Duodenal mucosa (tissue), 2 donors: Measurements from ENCODE around the gene STAG3.
"Not testable (repeated sequence)": the region's sequence is repeated elsewhere in the genome, so short reads cannot be mapped to it uniquely, and the experiment has no call there.

ENCODE experiments used
- H3K27ac ChIP-seq: one replicate; pipeline ENCODE4 v1.7.0; 2013; ENCODE audit warnings: low read depth, low read length
- H3K27me3 ChIP-seq, 2 donors: one replicate each; pipeline ENCODE4 v1.7.0; 2013; ENCODE audit warnings: low read length in 2 of 2, control low read depth in 1 of 2; ENCODE audit not compliant: insufficient read depth in 2 of 2, control insufficient read depth in 1 of 2
- H3K36me3 ChIP-seq, 2 donors: one replicate each; pipeline ENCODE4 v1.7.0; 2013; ENCODE audit warnings: low read length in 2 of 2, control low read depth in 1 of 2; ENCODE audit not compliant: insufficient read depth in 2 of 2, control insufficient read depth in 1 of 2
- H3K4me1 ChIP-seq, 2 donors: one replicate each; pipeline ENCODE4 v1.7.0; 2013; ENCODE audit warnings: low read length in 2 of 2, control low read depth in 1 of 2; ENCODE audit not compliant: insufficient read depth in 2 of 2, control insufficient read depth in 1 of 2
- H3K4me3 ChIP-seq, 2 donors: one replicate each; pipeline ENCODE4 v1.7.0; 2013; ENCODE audit warnings: low read length in 2 of 2, low read depth in 1 of 2
- H3K9ac ChIP-seq, 2 donors: one replicate each; pipeline ENCODE4 v1.7.0; 2013; ENCODE audit warnings: low read length in 2 of 2, low read depth in 1 of 2
- H3K9me3 ChIP-seq, 2 donors: one replicate each; pipeline ENCODE4 v1.7.0; 2013; ENCODE audit warnings: low read length in 2 of 2, control low read depth in 1 of 2; ENCODE audit not compliant: control insufficient read depth in 1 of 2

Gene STAG3

DNA sequence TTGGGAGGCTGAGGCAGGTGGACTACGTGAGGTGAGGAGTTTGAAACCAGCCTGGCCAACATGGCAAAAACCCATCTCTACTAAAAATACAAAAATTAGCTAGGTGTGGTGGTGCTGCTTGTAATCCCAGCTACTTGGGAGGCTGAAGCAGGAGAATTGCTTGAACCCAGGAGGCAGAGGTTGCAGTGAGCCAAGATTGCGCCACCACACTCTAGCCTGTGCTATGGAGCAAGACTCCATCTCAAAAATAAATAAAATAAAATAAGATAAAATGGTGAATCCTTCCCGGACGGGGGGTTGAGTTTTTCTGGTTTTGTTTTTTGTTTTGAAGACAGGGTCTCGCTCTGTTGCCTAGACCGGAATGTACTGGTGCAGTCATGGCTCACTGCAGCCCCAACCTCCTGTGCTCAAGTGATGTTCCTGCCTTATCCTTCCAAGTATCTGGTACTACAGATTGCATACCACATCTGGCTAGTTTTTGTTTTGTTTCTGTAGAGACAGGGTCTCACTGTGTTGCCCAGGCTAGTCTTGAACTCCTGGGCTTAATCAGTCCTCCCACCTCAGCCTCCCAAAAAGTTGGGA lies 14.7 kb downstream of the STAG3 start:
- H3K9ac ChIP-seq, H3K4me1 ChIP-seq, H3K27ac ChIP-seq, H3K27me3 ChIP-seq, H3K9me3 ChIP-seq, H3K4me3 ChIP-seq, H3K36me3 ChIP-seq: not testable (repeated sequence)

DNA sequence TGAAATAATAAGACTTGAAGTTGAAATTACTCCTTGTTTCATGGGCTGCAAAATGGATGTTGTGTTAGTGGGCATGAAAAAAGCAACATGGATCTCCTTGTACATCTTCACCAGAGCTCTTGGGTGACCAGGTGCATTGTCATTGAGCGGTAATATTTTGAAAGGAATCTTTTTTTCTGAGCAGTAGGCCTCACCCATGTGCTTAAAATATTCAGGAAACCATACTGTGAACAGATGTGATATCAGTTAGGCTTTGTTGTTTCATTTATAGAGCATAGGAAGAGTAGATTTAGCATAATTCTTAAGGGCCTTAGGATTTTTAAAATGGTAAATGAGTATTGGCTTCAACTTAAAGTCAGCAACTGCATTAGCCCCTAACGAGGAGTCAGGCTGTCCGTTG lies 15.3 kb downstream of the STAG3 start:
- Histone ChIP-seq H3K4me1 (no peaks in the 10 kb centered on the region), H3K4me3 (no peak overlapping the region), H3K27me3 (no peaks in the 10 kb centered on the region), H3K9me3 (no peaks in the 10 kb centered on the region), H3K36me3 (no peaks in the 10 kb centered on the region), H3K9ac (no peak overlapping the region), H3K27ac (no peak overlapping the region)

DNA sequence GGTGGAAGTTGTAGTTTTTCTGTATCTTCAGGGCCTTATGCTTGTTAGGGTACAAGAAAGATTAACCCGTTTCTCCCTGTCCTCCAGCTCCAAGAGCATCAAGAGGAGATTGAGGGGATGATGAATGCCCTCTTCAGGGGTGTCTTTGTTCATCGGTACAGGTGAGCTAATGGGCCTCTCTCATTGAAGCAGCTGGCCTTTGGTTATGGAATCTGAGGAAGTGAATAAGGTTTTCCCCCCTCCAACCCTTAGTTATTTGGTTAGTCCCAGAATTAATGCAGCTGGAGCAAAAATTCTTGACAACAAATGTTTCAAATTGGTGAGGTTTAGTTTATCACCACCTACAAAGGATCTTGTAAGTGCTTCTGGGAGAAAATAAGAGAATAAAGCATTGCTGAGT lies 17.5 kb downstream of the STAG3 start:
- no peaks in the 10 kb centered on the region for H3K9me3 ChIP-seq
- no peak overlapping the region for H3K4me3 ChIP-seq
- no peaks in the 10 kb centered on the region for H3K27me3 ChIP-seq
- H3K27ac ChIP-seq: no peak overlapping the region
- peaks cover 1 to 2% of the 10 kb centered on the region in 2 donors for H3K4me1 ChIP-seq
- H3K36me3 ChIP-seq: no peaks in the 10 kb centered on the region
- H3K9ac ChIP-seq: no peak overlapping the region

DNA sequence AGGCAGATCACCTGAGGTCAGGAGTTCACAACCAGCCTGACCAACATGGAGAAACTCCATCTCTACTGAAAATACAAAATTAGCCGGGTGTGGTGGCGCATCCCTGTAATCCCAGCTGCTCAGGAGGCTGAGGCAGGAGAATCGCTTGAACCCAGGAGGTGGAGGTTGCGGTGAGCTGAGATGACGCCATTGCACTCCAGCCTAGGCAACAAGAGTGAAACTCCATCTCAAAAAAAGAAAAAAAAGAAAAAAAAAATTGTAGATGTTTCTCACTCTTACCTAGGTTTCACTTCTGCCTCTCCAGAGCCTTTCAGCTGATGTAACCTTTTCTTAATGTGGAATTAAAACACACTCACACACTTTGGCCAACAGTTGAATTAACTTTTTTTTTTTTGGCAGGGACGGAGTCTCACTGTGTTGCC lies 18.2 kb downstream of the STAG3 start:
- not testable (repeated sequence) for H3K9me3 ChIP-seq, H3K4me3 ChIP-seq, H3K9ac ChIP-seq, H3K27ac ChIP-seq, H3K4me1 ChIP-seq, H3K36me3 ChIP-seq, H3K27me3 ChIP-seq

DNA sequence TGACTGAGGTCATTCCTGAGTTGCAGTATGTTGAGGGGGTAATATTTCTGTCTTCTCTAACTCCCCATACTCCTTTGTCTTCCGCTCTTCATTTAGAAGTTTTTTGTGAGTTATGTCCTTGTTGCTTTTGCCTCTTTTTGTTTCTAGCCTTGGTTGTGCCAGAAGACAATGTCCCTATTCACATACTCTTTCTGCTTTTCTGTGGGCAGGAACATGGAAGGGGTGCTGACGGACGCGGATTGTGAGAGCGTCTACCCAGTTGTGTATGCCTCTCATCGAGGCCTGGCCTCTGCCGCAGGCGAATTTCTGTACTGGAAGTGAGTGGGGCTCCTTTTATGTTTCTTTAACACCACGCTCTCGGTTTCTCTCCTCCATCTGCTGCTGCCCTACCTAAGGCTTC lies 20.5 kb downstream of the STAG3 start:
- H3K4me3 ChIP-seq: no peak overlapping the region
- H3K9ac ChIP-seq: no peak overlapping the region
- no peak overlapping the region for H3K27ac ChIP-seq
- H3K36me3 ChIP-seq: no peaks in the 10 kb centered on the region
- peaks cover 6 to 10% of the 10 kb centered on the region in 2 donors for H3K4me1 ChIP-seq
- H3K9me3 ChIP-seq: no peaks in the 10 kb centered on the region
- no peaks in the 10 kb centered on the region for H3K27me3 ChIP-seq

DNA sequence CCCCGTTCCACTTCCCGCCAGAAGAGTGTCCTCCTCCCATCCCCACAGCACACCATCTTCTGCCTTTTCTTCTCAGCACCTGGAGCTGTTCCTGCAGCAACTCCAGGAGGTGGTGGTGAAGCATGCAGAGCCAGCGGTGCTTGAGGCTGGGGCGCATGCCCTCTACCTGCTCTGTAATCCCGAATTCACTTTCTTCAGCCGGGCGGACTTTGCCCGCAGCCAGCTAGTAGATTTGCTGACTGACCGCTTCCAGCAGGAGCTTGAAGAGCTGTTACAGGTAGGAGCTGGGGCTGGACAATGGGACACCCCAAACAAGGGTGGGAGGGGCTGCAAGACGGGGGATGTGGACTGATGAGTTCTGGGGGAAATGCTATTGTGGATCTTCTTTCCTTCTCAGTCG lies 23.0 kb downstream of the STAG3 start:
- Histone ChIP-seq H3K9ac (no peak overlapping the region), H3K36me3 (no peaks in the 10 kb centered on the region), H3K27me3 (no peaks in the 10 kb centered on the region), H3K9me3 (no peaks in the 10 kb centered on the region), H3K4me1 (peaks cover 6 to 10% of the 10 kb centered on the region in 2 donors), H3K27ac (no peak overlapping the region), H3K4me3 (no peak overlapping the region)

DNA sequence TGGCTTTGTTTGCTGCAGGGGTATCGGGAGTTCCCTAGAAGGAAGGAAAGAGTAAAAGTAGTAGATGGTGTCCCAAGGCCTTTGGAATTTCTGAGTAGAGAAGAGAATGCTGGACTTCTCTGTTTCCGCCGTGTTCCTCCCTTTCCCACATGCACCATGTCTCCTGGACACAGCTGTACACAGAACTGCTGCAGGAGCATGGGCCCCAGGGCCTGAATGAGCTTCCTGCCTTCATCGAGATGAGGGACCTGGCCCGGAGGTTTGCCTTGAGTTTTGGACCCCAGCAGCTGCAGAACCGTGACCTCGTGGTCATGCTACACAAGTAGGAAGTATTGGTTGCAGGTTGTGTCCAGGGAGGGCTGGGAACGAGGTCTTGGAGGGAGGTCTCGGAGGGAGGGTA lies 26.7 kb downstream of the STAG3 start:
- peaks cover 17 to 21% of the 10 kb centered on the region in 2 donors for H3K4me1 ChIP-seq
- no peaks in the 10 kb centered on the region for H3K9me3 ChIP-seq
- H3K36me3 ChIP-seq: no peaks in the 10 kb centered on the region
- no peak overlapping the region for H3K27ac ChIP-seq
- H3K9ac ChIP-seq: no peak overlapping the region
- H3K4me3 ChIP-seq: no peak overlapping the region
- peaks cover 0 to 2% of the 10 kb centered on the region in 2 donors for H3K27me3 ChIP-seq

DNA sequence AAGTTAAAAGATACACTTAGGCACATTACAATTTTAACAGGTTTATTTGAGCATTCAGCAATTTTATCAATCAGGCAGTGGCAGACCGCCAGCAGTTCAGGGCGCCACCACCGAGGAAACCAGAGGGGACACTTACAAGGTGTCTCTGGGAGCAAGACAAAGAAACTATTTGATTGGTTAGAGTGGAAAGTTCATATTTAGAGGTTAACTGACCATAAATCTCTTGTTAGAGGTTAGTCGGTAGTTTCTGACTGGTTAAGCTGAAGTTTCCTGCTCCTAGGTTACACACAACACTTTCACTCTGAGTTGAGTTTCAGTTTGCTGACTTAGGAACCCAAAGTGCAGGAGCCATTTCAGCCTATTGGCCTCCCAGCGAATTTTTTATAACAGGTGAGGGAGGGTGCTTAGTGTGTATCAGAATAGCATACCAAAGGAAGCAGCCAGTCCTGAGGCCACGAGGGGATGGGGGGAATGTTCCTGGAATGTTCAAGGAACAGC lies 31.2 kb downstream of the STAG3 start:
- H3K4me3 ChIP-seq: peak overlapping the region; percentile 1 to 18
- no peak overlapping the region for H3K27ac ChIP-seq
- no peak overlapping the region for H3K9ac ChIP-seq
- peaks cover 26 to 27% of the 10 kb centered on the region in 2 donors for H3K4me1 ChIP-seq
- peaks cover 0 to 2% of the 10 kb centered on the region in 2 donors for H3K27me3 ChIP-seq
- no peaks in the 10 kb centered on the region for H3K9me3 ChIP-seq
- no peaks in the 10 kb centered on the region for H3K36me3 ChIP-seq

DNA sequence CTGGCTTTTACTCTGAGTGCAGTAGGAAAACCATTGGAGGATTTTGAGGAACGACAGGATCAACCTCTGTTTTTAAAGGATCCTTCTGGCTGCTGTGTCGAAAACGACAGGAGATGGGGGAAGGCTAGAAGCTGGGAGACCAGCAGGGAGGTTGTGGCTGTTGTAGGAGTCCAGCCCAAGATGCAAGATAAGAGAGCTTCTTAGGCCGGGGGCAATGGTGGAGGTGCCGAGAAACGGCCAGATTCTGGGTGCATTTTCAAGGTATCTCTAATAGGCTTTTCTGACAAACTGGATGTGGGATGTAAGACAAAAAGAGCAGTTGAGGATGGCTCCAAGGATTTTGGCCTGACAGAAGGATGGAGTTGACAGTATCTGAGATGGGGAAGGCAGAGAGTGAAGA lies 31.8 kb downstream of the STAG3 start:
- Histone ChIP-seq H3K27ac (no peak overlapping the region), H3K4me1 (peaks cover 26 to 27% of the 10 kb centered on the region in 2 donors), H3K27me3 (peaks cover 0 to 2% of the 10 kb centered on the region in 2 donors), H3K4me3 (peak overlapping the region; percentile 1 to 18), H3K36me3 (no peaks in the 10 kb centered on the region), H3K9ac (no peak overlapping the region), H3K9me3 (no peaks in the 10 kb centered on the region)

DNA sequence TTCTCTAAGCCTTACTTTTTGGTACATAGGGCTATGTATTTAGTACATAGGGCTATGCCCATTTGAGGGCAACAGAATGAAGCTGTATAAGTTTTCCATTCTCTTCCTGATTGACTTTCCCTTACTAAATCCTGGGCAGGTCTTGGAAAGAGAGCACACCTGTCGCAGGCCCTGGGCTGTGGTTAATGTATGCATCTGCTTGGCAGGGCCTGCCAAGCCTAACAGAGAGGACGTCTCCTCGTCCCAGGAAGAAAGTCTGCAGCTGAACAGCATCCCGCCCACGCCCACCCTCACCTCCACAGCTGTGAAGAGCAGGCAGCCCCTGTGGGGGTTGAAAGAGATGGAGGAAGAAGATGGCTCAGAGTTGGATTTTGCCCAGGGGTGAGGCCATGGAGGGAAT lies 33.1 kb downstream of the STAG3 start:
- Histone ChIP-seq H3K27me3 (peaks cover 0 to 2% of the 10 kb centered on the region in 2 donors), H3K9ac (no peak overlapping the region), H3K9me3 (no peaks in the 10 kb centered on the region), H3K36me3 (no peaks in the 10 kb centered on the region), H3K4me1 (peaks cover 26 to 27% of the 10 kb centered on the region in 2 donors), H3K27ac (no peak overlapping the region), H3K4me3 (no peak overlapping the region)
